ENCODE results near the gene GYPE. TPM values are rescaled to one million over a fixed set of nuclear protein-coding genes. Genes with fewer than 3 reads are reported as not detected.
A peak's percentile ranks its signal among the peaks of the same experiment; 100 is the strongest.
"Not testable (repeated sequence)": the region's sequence is repeated elsewhere in the genome, so short reads cannot be mapped to it uniquely, and the experiment has no call there.

GYPE gene
- total RNA-seq, 5 donors from 2014 or later (not counting 1 experiment from before 2014, with no cell fraction given): 0.21 to 2.3 (median 0.56) TPM

GRCh38 chr4:143907811-143908210 is 2.5 kb upstream of the GYPE start:
- H3K4me3 Mint-ChIP-seq; H3K36me3 Mint-ChIP-seq; H3K9me3 Mint-ChIP-seq; H3K27me3 Mint-ChIP-seq; H3K27me3 ChIP-seq (replicated peaks in 1 of 2; ENCODE audit: control insufficient read depth in 2 of 2, extremely low read depth in 1 of 2, insufficient read depth in 2 of 2, low read length in 1 of 2); POLR2A ChIA-PET; H3K36me3 ChIP-seq (ENCODE audit: control insufficient read depth in 2 of 2, extremely low read depth in 1 of 2, insufficient read depth in 1 of 2, low read length in 1 of 2); H3K4me1 ChIP-seq (ENCODE audit: control insufficient read depth in 1 of 2, extremely low read depth in 1 of 2, insufficient read depth in 2 of 2, low read length in 2 of 2); CTCF ChIA-PET; H3K4me3 ChIP-seq (ENCODE audit: control insufficient read depth in 1 of 2, extremely low read depth in 1 of 2, low read length in 1 of 2); H3K9me3 ChIP-seq; H3K27ac Mint-ChIP-seq; H3K27ac ChIP-seq (ENCODE audit: low read length): not testable (repeated sequence)
- no CpG with 5 or more reads among the region's 3 CpGs for WGBS (ENCODE audit: insufficient coverage)
- peaks cover 0 to 22% (median 6%) of the 10 kb centered on the region in 3 donors for H3K4me1 Mint-ChIP-seq
- ATAC-seq (replicated peaks in 1 of 4): peak in 3 of 4 experiments; percentile 48 to 61 (median 48)
- peak in 4 of 35 experiments; percentile 2 to 12 (median 6) for DNase-seq

- H3K4me3 Mint-ChIP-seq; H3K36me3 ChIP-seq (ENCODE audit: control insufficient read depth in 2 of 2, extremely low read depth in 1 of 2, insufficient read depth in 1 of 2, low read length in 1 of 2); H3K27me3 ChIP-seq (replicated peaks in 1 of 2; ENCODE audit: control insufficient read depth in 2 of 2, extremely low read depth in 1 of 2, insufficient read depth in 2 of 2, low read length in 1 of 2); CTCF ChIA-PET; ATAC-seq (replicated peaks in 1 of 4); H3K27me3 Mint-ChIP-seq; H3K36me3 Mint-ChIP-seq; H3K27ac ChIP-seq (ENCODE audit: low read length); H3K4me3 ChIP-seq (ENCODE audit: control insufficient read depth in 1 of 2, extremely low read depth in 1 of 2, low read length in 1 of 2); DNase-seq; H3K9me3 ChIP-seq; POLR2A ChIA-PET; H3K4me1 ChIP-seq (ENCODE audit: control insufficient read depth in 1 of 2, extremely low read depth in 1 of 2, insufficient read depth in 2 of 2, low read length in 2 of 2); H3K9me3 Mint-ChIP-seq; H3K27ac Mint-ChIP-seq: not testable (repeated sequence)
- peaks cover 0 to 11% (median 0%) of the 10 kb centered on the region in 3 donors for H3K4me1 Mint-ChIP-seq
Measured at GRCh38 chr4:143904431-143904830, 928 bp downstream of the GYPE start.

- H3K27me3 ChIP-seq (replicated peaks in 1 of 2; ENCODE audit: control insufficient read depth in 2 of 2, extremely low read depth in 1 of 2, insufficient read depth in 2 of 2, low read length in 1 of 2); ATAC-seq (replicated peaks in 1 of 4); POLR2A ChIA-PET; H3K27ac ChIP-seq (ENCODE audit: low read length); H3K9me3 ChIP-seq; H3K4me1 Mint-ChIP-seq; DNase-seq; H3K36me3 ChIP-seq (ENCODE audit: control insufficient read depth in 2 of 2, extremely low read depth in 1 of 2, insufficient read depth in 1 of 2, low read length in 1 of 2); H3K27me3 Mint-ChIP-seq; H3K4me1 ChIP-seq (ENCODE audit: control insufficient read depth in 1 of 2, extremely low read depth in 1 of 2, insufficient read depth in 2 of 2, low read length in 2 of 2); H3K27ac Mint-ChIP-seq; H3K4me3 ChIP-seq (ENCODE audit: control insufficient read depth in 1 of 2, extremely low read depth in 1 of 2, low read length in 1 of 2); CTCF ChIA-PET; H3K9me3 Mint-ChIP-seq; H3K4me3 Mint-ChIP-seq; H3K36me3 Mint-ChIP-seq: not testable (repeated sequence)
- no CpG with 5 or more reads among the region's 4 CpGs for WGBS (ENCODE audit: insufficient coverage)
Measured at GRCh38 chr4:143890323-143890722, 15.0 kb downstream of the GYPE start.

- H3K9me3 ChIP-seq; DNase-seq; POLR2A ChIA-PET; H3K27ac ChIP-seq (ENCODE audit: low read length); H3K4me3 Mint-ChIP-seq; ATAC-seq (replicated peaks in 1 of 4); H3K36me3 ChIP-seq (ENCODE audit: control insufficient read depth in 2 of 2, extremely low read depth in 1 of 2, insufficient read depth in 1 of 2, low read length in 1 of 2); H3K4me1 Mint-ChIP-seq; H3K4me1 ChIP-seq (ENCODE audit: control insufficient read depth in 1 of 2, extremely low read depth in 1 of 2, insufficient read depth in 2 of 2, low read length in 2 of 2); H3K9me3 Mint-ChIP-seq; H3K27me3 ChIP-seq (replicated peaks in 1 of 2; ENCODE audit: control insufficient read depth in 2 of 2, extremely low read depth in 1 of 2, insufficient read depth in 2 of 2, low read length in 1 of 2); CTCF ChIA-PET; H3K4me3 ChIP-seq (ENCODE audit: control insufficient read depth in 1 of 2, extremely low read depth in 1 of 2, low read length in 1 of 2); H3K36me3 Mint-ChIP-seq; H3K27ac Mint-ChIP-seq; H3K27me3 Mint-ChIP-seq: not testable (repeated sequence)
- no CpG with 5 or more reads among the region's 3 CpGs for WGBS (ENCODE audit: insufficient coverage)
Measured at GRCh38 chr4:143888189-143888588, 17.2 kb downstream of the GYPE start.

GRCh38 chr4:143884965-143885364 is 20.4 kb downstream of the GYPE start:
- POLR2A ChIA-PET; H3K27me3 ChIP-seq (replicated peaks in 1 of 2; ENCODE audit: control insufficient read depth in 2 of 2, extremely low read depth in 1 of 2, insufficient read depth in 2 of 2, low read length in 1 of 2); H3K9me3 ChIP-seq; H3K9me3 Mint-ChIP-seq; DNase-seq; ATAC-seq (replicated peaks in 1 of 4); H3K27ac ChIP-seq (ENCODE audit: low read length); H3K36me3 Mint-ChIP-seq; H3K27ac Mint-ChIP-seq; H3K4me1 ChIP-seq (ENCODE audit: control insufficient read depth in 1 of 2, extremely low read depth in 1 of 2, insufficient read depth in 2 of 2, low read length in 2 of 2); H3K4me1 Mint-ChIP-seq; H3K27me3 Mint-ChIP-seq; H3K4me3 ChIP-seq (ENCODE audit: control insufficient read depth in 1 of 2, extremely low read depth in 1 of 2, low read length in 1 of 2); H3K4me3 Mint-ChIP-seq; CTCF ChIA-PET; H3K36me3 ChIP-seq (ENCODE audit: control insufficient read depth in 2 of 2, extremely low read depth in 1 of 2, insufficient read depth in 1 of 2, low read length in 1 of 2): not testable (repeated sequence)

GRCh38 chr4:143883529-143883928 is 21.8 kb downstream of the GYPE start:
- CTCF ChIA-PET: no interaction called here
- POLR2A ChIA-PET: no interaction called here
- no peaks in the 10 kb centered on the region for H3K36me3 Mint-ChIP-seq
- H3K27me3 Mint-ChIP-seq: no peaks in the 10 kb centered on the region
- no peak overlapping the region for H3K4me3 Mint-ChIP-seq
- Histone ChIP-seq H3K36me3 (ENCODE audit: control insufficient read depth in 2 of 2, extremely low read depth in 1 of 2, insufficient read depth in 1 of 2, low read length in 1 of 2) (no peaks in the 10 kb centered on the region), H3K27me3 (replicated peaks in 1 of 2; ENCODE audit: control insufficient read depth in 2 of 2, extremely low read depth in 1 of 2, insufficient read depth in 2 of 2, low read length in 1 of 2) (no peaks in the 10 kb centered on the region), H3K4me3 (ENCODE audit: control insufficient read depth in 1 of 2, extremely low read depth in 1 of 2, low read length in 1 of 2) (no peak overlapping the region), H3K27ac (ENCODE audit: low read length) (no peak overlapping the region), H3K4me1 (ENCODE audit: control insufficient read depth in 1 of 2, extremely low read depth in 1 of 2, insufficient read depth in 2 of 2, low read length in 2 of 2) (no peaks in the 10 kb centered on the region), H3K9me3 (no peaks in the 10 kb centered on the region)
- ATAC-seq (replicated peaks in 1 of 4) (no peak), DNase-seq (no peak)
- no peaks in the 10 kb centered on the region for H3K4me1 Mint-ChIP-seq
- no peaks in the 10 kb centered on the region for H3K9me3 Mint-ChIP-seq
- H3K27ac Mint-ChIP-seq: no peak overlapping the region

- no peaks in the 10 kb centered on the region for H3K9me3 Mint-ChIP-seq
- H3K27me3 Mint-ChIP-seq: no peaks in the 10 kb centered on the region
- no peaks in the 10 kb centered on the region for H3K36me3 Mint-ChIP-seq
- Histone ChIP-seq H3K4me1 (ENCODE audit: control insufficient read depth in 1 of 2, extremely low read depth in 1 of 2, insufficient read depth in 2 of 2, low read length in 2 of 2) (no peaks in the 10 kb centered on the region), H3K27ac (ENCODE audit: low read length) (no peak overlapping the region), H3K36me3 (ENCODE audit: control insufficient read depth in 2 of 2, extremely low read depth in 1 of 2, insufficient read depth in 1 of 2, low read length in 1 of 2) (no peaks in the 10 kb centered on the region), H3K4me3 (ENCODE audit: control insufficient read depth in 1 of 2, extremely low read depth in 1 of 2, low read length in 1 of 2) (no peak overlapping the region), H3K27me3 (replicated peaks in 1 of 2; ENCODE audit: control insufficient read depth in 2 of 2, extremely low read depth in 1 of 2, insufficient read depth in 2 of 2, low read length in 1 of 2) (peaks cover 0 to 2% of the 10 kb centered on the region in 2 experiments), H3K9me3 (no peaks in the 10 kb centered on the region)
- H3K27ac Mint-ChIP-seq: no peak overlapping the region
- ATAC-seq (replicated peaks in 1 of 4) (no peak), DNase-seq (no peak)
- H3K4me1 Mint-ChIP-seq: no peaks in the 10 kb centered on the region
- H3K4me3 Mint-ChIP-seq: no peak overlapping the region
- WGBS (ENCODE audit: insufficient coverage): no CpG with 5 or more reads among the region's 4 CpGs
- POLR2A ChIA-PET: no interaction called here
- CTCF ChIA-PET: no interaction called here
Measured at GRCh38 chr4:143882892-143883291, 22.5 kb downstream of the GYPE start.
